Adrenal gland (tissue), 12 donors: ENCODE data around the gene CEP78. TPM values are rescaled to one million over a fixed set of nuclear protein-coding genes. Genes with fewer than 3 reads are reported as not detected.
A peak's percentile ranks its signal among the peaks of the same experiment; 100 is the strongest.

Source experiments
- DNase-seq, 7 donors: peaks; one replicate each; pipeline ENCODE4 v3.0.0-alpha.2; 2019 to 2020
- H3K27ac ChIP-seq, 5 donors: fragments of 200-600 bp; sonication (generic) in 4 of 5; 1 replicate in 3 of 5; 2 replicates in 2 of 5; pipeline versions ENCODE4 v1.5.1 to v1.8.0; 2016 to 2020; ENCODE audit warnings: mild to moderate bottlenecking in 1 of 5
- H3K27me3 ChIP-seq: fragments of 200-600 bp; 2 replicates; pipeline ENCODE4 v1.8.0; 2021
- H3K36me3 ChIP-seq, 2 donors: fragments of 200-600 bp; replicated peaks in 1 of 2; 1 replicate in 1 of 2; 2 replicates in 1 of 2; pipeline versions ENCODE4 v1.5.1 to v1.8.0; 2018 to 2022
- H3K4me1 ChIP-seq, 2 donors: fragments of 200-600 bp; replicated peaks in 1 of 2; 1 replicate in 1 of 2; 2 replicates in 1 of 2; pipeline versions ENCODE4 v1.5.1 to v1.8.0; 2018 to 2021
- H3K4me3 ChIP-seq, 4 donors: fragments of 200-600 bp; sonication (generic) in 3 of 4; one replicate each; pipeline ENCODE4 v1.5.1; 2016 to 2018
- H3K9me3 ChIP-seq, 3 donors: fragments of 200-600 bp; sonication (generic) in 1 of 3; replicated peaks in 1 of 3; 1 replicate in 2 of 3; 2 replicates in 1 of 3; pipeline versions ENCODE4 v1.5.1 to v1.8.0; 2016 to 2021
- POLR2A ChIP-seq, 2 donors: fragments of 450-650 bp; IDR thresholded peaks; one replicate each; pipeline ENCODE4 v1.6.1; 2017; ENCODE audit warnings: antibody characterized with exemption in 2 of 2, mild to moderate bottlenecking in 2 of 2, moderate library complexity in 1 of 2
- WGBS, 4 donors: extraction: QIAGEN DNeasy Blood & Tissue Kit in 2 of 4; methylation state at CpG; one replicate each; pipeline versions ENCODE4 v1.1.5 to v1.1.7; 2013 to 2017; 5-methylcytosine and 5-hydroxymethylcytosine counted together
- intact Hi-C, 2 donors: fragments of 100-400 bp; cut with DNase I; formaldehyde crosslinking; loops; one replicate each; pipeline versions ENCODE4 v1.14.1 to v1.15.0; 2022 to 2023
- polyA plus RNA-seq, 3 donors: library from polyadenylated mRNA; stranded (reverse); fragments of 200-250 nt in 2 of 3; fragments of 350-450 nt in 1 of 3; fragmentation: Illumina TruSeq in 1 of 3; extraction: RNeasy Lipid Tissue Mini Kit (QIAGEN cat#74804) in 1 of 3; gene quantifications; one replicate each; pipeline ENCODE4 v1.2.3, GENCODE V29; 2013 to 2014
- total RNA-seq, 9 donors: library from RNA; depleted of rRNA in 4 of 9; stranded (reverse); fragments of >200 nt in 4 of 9; fragments of 120-200 nt in 1 of 9; fragmentation: NEBNext Ultra II Directional in 1 of 9; extraction: Animal tissue kit (Norgen Biotek cat#: 25700) in 1 of 9; gene quantifications; one replicate each; pipeline versions ENCODE4 v1.1.0 to v1.2.4, GENCODE V29; 2013 to 2023
- TF ChIP-seq, protein P1 (sequence below), 6 experiments: fragments of 450-650 bp in 4 of 6; fragments of 200-600 bp in 2 of 6; sonication (generic) in 1 of 6; IDR thresholded peaks; 1 replicate in 5 of 6; 2 replicates in 1 of 6; pipeline versions ENCODE4 v1.5.1 to v1.8.0; 2016 to 2021; ENCODE audit warnings: antibody characterized with exemption in 6 of 6, mild to moderate bottlenecking in 2 of 6, moderate library complexity in 1 of 6
- donor health status: healthy with polysubstance abuse.
- donor health status: Bipolar disorder and iron deficiency.
- donor health status: DM: yes; HTN: yes; CAD: no.
- donor health status: DM: no; HTN: no; CAD: no.
- donor health status: DM: no; HTN: no; CAD: no.
- donor health status: DM: yes; HTN: yes; CAD: no.

Gene CEP78
- total and polyA plus RNA-seq, 12 donors, result 5.5 to 18.5 (median 10.0) TPM

- DNase-seq, result no peak
- Histone ChIP-seq H3K27me3 (no peaks in the 10 kb centered on the region), H3K9me3 (no peaks in the 10 kb centered on the region), H3K36me3 (peaks cover 0 to 6% of the 10 kb centered on the region in 2 donors), H3K27ac (peak overlapping the region in 1 of 5 donors; percentile 38), H3K4me3 (no peak overlapping the region), H3K4me1 (peaks cover 7 to 12% of the 10 kb centered on the region in 2 donors)
- WGBS, 4 donors, result 79 to 89% (median 85%) methylated on average over 10 of the region's 10 CpGs
- intact Hi-C loops, result no loop called here
- no peak for TF ChIP-seq POLR2A (IDR thresholded peaks at IDR 0.05)
- TF ChIP-seq, protein P1, sequence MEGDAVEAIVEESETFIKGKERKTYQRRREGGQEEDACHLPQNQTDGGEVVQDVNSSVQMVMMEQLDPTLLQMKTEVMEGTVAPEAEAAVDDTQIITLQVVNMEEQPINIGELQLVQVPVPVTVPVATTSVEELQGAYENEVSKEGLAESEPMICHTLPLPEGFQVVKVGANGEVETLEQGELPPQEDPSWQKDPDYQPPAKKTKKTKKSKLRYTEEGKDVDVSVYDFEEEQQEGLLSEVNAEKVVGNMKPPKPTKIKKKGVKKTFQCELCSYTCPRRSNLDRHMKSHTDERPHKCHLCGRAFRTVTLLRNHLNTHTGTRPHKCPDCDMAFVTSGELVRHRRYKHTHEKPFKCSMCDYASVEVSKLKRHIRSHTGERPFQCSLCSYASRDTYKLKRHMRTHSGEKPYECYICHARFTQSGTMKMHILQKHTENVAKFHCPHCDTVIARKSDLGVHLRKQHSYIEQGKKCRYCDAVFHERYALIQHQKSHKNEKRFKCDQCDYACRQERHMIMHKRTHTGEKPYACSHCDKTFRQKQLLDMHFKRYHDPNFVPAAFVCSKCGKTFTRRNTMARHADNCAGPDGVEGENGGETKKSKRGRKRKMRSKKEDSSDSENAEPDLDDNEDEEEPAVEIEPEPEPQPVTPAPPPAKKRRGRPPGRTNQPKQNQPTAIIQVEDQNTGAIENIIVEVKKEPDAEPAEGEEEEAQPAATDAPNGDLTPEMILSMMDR (IDR thresholded peaks at IDR 0.05), result no peak
Observed at GRCh38 chr9:78324068-78324650, 88.3 kb downstream of the CEP78 start.

DNA sequence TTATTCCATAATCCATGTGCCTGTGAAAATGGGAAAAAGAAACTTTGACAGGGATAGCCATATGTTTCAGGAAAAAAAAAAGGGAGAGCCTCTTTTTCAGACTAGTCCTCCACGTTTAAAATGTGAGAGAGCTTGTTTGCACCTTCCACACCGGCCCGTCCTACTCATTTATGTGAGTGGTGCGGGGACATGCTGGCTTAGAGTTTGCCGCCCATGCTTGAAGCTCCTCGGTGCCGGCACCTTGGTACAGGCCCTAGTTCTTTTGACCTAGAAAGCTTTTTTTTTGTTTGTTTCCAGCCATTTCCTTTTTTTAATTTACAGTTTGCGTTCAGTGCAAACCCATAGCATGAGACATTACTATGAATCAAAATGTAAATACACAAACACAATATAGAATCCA is 88.8 kb downstream of the CEP78 start:
- intact Hi-C loops, result no loop called here
- 96 to 98% (median 97%) methylated on average over 8 of the region's 8 CpGs for WGBS, 4 donors
- peaks cover 0 to under 1% of the 10 kb centered on the region in 2 donors for H3K36me3 ChIP-seq
- H3K27ac ChIP-seq, result peak overlapping the region in 2 of 5 donors; percentile 38 to 52
- no peaks in the 10 kb centered on the region for H3K9me3 ChIP-seq
- no peak for DNase-seq
- TF ChIP-seq, protein P1 (IDR thresholded peaks at IDR 0.05), result no peak
- no peak for TF ChIP-seq POLR2A (IDR thresholded peaks at IDR 0.05)
- H3K27me3 ChIP-seq, result no peaks in the 10 kb centered on the region
- peaks cover 7 to 12% of the 10 kb centered on the region in 2 donors for H3K4me1 ChIP-seq
- H3K4me3 ChIP-seq, result no peak overlapping the region

- intact Hi-C loops, result no loop called here
Observed at GRCh38 chr9:78325343-78325742, 89.5 kb downstream of the CEP78 start.

DNA sequence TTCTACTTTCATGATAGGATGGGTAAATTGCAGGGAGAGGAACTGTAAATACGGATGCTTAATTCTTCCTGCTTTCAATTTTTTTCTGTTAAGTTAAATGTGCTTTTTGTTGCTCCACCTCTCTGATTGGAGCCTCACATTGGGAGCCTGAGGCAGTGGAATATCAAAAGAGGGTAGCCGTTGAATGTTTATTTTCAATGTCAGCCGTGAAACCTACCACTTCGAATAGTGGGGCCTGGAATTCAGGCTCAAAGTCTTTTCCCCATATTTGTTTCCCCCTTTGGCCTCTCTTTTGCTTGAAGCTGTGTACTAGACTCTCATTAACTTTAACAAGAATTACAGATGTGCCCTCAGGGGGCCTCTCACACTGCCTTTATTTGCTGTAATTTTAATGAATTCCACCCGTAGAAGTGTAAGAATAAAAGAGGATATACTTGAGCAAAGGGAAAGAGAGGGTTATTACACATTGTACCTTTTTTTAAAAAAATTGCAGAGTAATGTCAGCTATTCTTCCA is 90.0 kb downstream of the CEP78 start:
- Histone ChIP-seq H3K27ac (peak overlapping the region in 1 of 5 donors; percentile 38), H3K36me3 (no peaks in the 10 kb centered on the region), H3K4me3 (no peak overlapping the region), H3K9me3 (no peaks in the 10 kb centered on the region), H3K27me3 (no peaks in the 10 kb centered on the region), H3K4me1 (peaks cover 7 to 12% of the 10 kb centered on the region in 2 donors)
- intact Hi-C loops, result no loop called here
- TF ChIP-seq POLR2A (IDR thresholded peaks at IDR 0.05), result no peak
- TF ChIP-seq, protein P1 (IDR thresholded peaks at IDR 0.05), result no peak
- 72 to 81% (median 78%) methylated on average over 5 of the region's 5 CpGs for WGBS, 4 donors
- DNase-seq, result no peak

More at GRCh38 chr9:78325343-78325742, 89.5 kb downstream of the CEP78 start:
- Histone ChIP-seq H3K36me3 (no peaks in the 10 kb centered on the region), H3K4me3 (no peak overlapping the region), H3K9me3 (no peaks in the 10 kb centered on the region), H3K27ac (peak overlapping the region in 2 of 5 donors; percentile 38 to 52), H3K4me1 (peaks cover 7 to 12% of the 10 kb centered on the region in 2 donors), H3K27me3 (no peaks in the 10 kb centered on the region)
- WGBS, 4 donors, result 14 to 24% (median 19%) methylated on average over 6 of the region's 6 CpGs
- peak; percentile 50 to 93 (median 90) for DNase-seq
- TF ChIP-seq POLR2A (IDR thresholded peaks at IDR 0.05), result no peak
- TF ChIP-seq, protein P1 (IDR thresholded peaks at IDR 0.05), result no peak
